OCI-M1 (cell line): ENCODE measurements around the gene SNX30.

Experiments
- DNase-seq: peaks from one replicate; lab custom pipeline; 2025; lab: John Stamatoyannopoulos, UW

The SNX30 gene

GRCh38 chr9:112783551-112783954 is 33.0 kb downstream of the SNX30 start:
- DNase-seq = no peak

- peak; percentile 22 for DNase-seq
Measured at GRCh38 chr9:112784020-112784785, 33.6 kb downstream of the SNX30 start.

GRCh38 chr9:112785986-112786385 is 35.4 kb downstream of the SNX30 start:
- DNase-seq = no peak

- no peak for DNase-seq
Measured at GRCh38 chr9:112786829-112787520, 36.4 kb downstream of the SNX30 start.

- no peak for DNase-seq
Measured at GRCh38 chr9:112787978-112788377, 37.4 kb downstream of the SNX30 start.

GRCh38 chr9:112789473-112789872 is 38.9 kb downstream of the SNX30 start:
- DNase-seq = no peak

- DNase-seq = no peak
Measured at GRCh38 chr9:112789891-112790774, 39.6 kb downstream of the SNX30 start.

- no peak for DNase-seq
Measured at GRCh38 chr9:112792670-112793069, 42.1 kb downstream of the SNX30 start.

GRCh38 chr9:112793213-112793810 is 42.8 kb downstream of the SNX30 start:
- peak; percentile 82 for DNase-seq

GRCh38 chr9:112794731-112795130 is 44.2 kb downstream of the SNX30 start:
- DNase-seq = no peak

- no peak for DNase-seq
Measured at GRCh38 chr9:112795921-112796320, 45.4 kb downstream of the SNX30 start.

GRCh38 chr9:112796485-112796884 is 45.9 kb downstream of the SNX30 start:
- DNase-seq = no peak

GRCh38 chr9:112809351-112809848 is 58.8 kb downstream of the SNX30 start:
- peak; percentile 12 for DNase-seq

GRCh38 chr9:112809906-112810305 is 59.3 kb downstream of the SNX30 start:
- no peak for DNase-seq

- DNase-seq = peak; percentile 25
Measured at GRCh38 chr9:112810696-112811490, 60.3 kb downstream of the SNX30 start.

- no peak for DNase-seq
Measured at GRCh38 chr9:112811518-112811917, 61.0 kb downstream of the SNX30 start.

- DNase-seq = no peak
Measured at GRCh38 chr9:112815868-112816267, 65.3 kb downstream of the SNX30 start.

GRCh38 chr9:112817860-112818203 is 67.3 kb downstream of the SNX30 start:
- DNase-seq = no peak

- peak; percentile 52 for DNase-seq
Measured at GRCh38 chr9:112819635-112820496, 69.3 kb downstream of the SNX30 start.

- DNase-seq = no peak
Measured at GRCh38 chr9:112820881-112821280, 70.3 kb downstream of the SNX30 start.
